Duodenal mucosa (tissue), 2 donors: ENCODE measurements around the gene RNF26.

Source experiments
- H3K27ac ChIP-seq: one replicate; pipeline ENCODE4 v1.7.0; 2013; ENCODE audit warnings: low read depth, low read length
- H3K27me3 ChIP-seq, 2 donors: one replicate each; pipeline ENCODE4 v1.7.0; 2013; ENCODE audit warnings: low read length in 2 of 2, control low read depth in 1 of 2; ENCODE audit not compliant: insufficient read depth in 2 of 2, control insufficient read depth in 1 of 2
- H3K36me3 ChIP-seq, 2 donors: one replicate each; pipeline ENCODE4 v1.7.0; 2013; ENCODE audit warnings: low read length in 2 of 2, control low read depth in 1 of 2; ENCODE audit not compliant: insufficient read depth in 2 of 2, control insufficient read depth in 1 of 2
- H3K4me1 ChIP-seq, 2 donors: one replicate each; pipeline ENCODE4 v1.7.0; 2013; ENCODE audit warnings: low read length in 2 of 2, control low read depth in 1 of 2; ENCODE audit not compliant: insufficient read depth in 2 of 2, control insufficient read depth in 1 of 2
- H3K4me3 ChIP-seq, 2 donors: one replicate each; pipeline ENCODE4 v1.7.0; 2013; ENCODE audit warnings: low read length in 2 of 2, low read depth in 1 of 2
- H3K9ac ChIP-seq, 2 donors: one replicate each; pipeline ENCODE4 v1.7.0; 2013; ENCODE audit warnings: low read length in 2 of 2, low read depth in 1 of 2
- H3K9me3 ChIP-seq, 2 donors: one replicate each; pipeline ENCODE4 v1.7.0; 2013; ENCODE audit warnings: low read length in 2 of 2, control low read depth in 1 of 2; ENCODE audit not compliant: control insufficient read depth in 1 of 2

Gene RNF26

DNA sequence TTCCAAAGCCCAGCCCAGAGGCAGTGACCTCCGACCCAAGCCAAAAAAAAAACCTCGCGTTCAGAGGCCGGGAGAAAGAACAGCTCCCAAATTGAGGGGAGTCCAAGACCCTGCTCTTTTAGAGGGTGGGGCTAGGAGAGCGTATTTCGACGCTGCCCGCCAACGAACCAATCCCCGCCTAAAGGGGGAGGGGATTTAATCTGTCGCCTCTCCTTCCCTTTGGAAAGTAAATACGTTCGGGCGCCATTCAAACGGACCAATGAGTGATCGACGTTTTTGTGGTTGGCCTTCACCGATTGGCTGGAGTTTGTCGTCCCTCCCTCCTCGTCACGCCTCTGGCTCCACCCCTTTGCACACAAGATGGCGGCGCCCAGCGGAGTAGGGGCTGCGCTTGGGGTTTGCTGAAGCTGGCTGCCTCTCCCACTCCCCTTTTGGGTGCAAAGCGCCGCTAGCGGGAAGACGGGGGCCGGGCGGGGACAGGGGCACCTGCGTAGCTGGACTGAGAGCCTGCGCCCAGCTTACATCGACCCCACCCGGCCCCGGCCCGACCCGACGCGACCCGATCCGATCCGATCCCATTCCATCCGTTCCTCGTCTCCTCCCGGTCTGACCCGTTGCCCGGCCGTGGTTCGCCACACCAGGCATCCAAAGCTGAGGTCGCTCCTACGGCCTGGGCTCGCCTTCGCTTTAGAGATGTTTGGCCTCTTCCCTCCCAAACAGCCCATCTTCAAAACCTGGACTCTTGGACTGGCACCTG, at the start of gene RNF26:
TSS of gene RNF26 (plus strand) at position 354 of the 757 bp plus-strand sequence. CDS start 596 bp downstream, outside the sequence.
- H3K9ac ChIP-seq: peak within 1 kb of the TSS; percentile 81 to 91
- H3K36me3 ChIP-seq: peaks cover 0 to 4% of the 10 kb centered on the region in 2 donors
- H3K27ac ChIP-seq: peak within 1 kb of the TSS; percentile 64
- peak within 1 kb of the TSS; percentile 95 to 98 for H3K4me3 ChIP-seq
- H3K27me3 ChIP-seq: peaks cover 3 to 4% of the 10 kb centered on the region in 2 donors
- H3K9me3 ChIP-seq: no peaks in the 10 kb centered on the region
- H3K4me1 ChIP-seq: peaks cover 28 to 49% of the 10 kb centered on the region in 2 donors

DNA sequence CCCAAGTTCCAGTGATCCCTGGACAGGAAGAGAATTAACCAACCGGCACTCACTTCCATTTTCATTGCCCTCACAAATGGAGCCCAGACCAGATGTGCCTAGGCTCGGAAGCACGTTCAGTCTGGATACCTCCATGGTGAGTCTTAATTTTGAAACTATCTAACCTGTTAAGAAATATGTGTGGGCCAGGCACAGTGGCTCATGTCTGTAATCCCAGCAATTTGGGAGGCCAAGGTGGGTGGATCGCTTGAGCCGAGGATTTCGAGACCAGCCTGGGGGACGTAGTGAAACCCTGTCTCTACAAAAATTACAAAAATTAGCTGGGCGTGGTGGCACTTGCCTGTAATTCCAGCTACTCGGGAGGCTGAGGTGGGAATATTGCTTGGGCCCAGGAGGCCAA, 48.9 kb upstream of the RNF26 start:
- no peaks in the 10 kb centered on the region for H3K27me3 ChIP-seq
- H3K36me3 ChIP-seq: peaks cover 19 to 40% of the 10 kb centered on the region in 2 donors
- no peaks in the 10 kb centered on the region for H3K9me3 ChIP-seq
- no peaks in the 10 kb centered on the region for H3K4me1 ChIP-seq
- H3K9ac ChIP-seq: no peak overlapping the region
- H3K4me3 ChIP-seq: no peak overlapping the region
- no peak overlapping the region for H3K27ac ChIP-seq

DNA sequence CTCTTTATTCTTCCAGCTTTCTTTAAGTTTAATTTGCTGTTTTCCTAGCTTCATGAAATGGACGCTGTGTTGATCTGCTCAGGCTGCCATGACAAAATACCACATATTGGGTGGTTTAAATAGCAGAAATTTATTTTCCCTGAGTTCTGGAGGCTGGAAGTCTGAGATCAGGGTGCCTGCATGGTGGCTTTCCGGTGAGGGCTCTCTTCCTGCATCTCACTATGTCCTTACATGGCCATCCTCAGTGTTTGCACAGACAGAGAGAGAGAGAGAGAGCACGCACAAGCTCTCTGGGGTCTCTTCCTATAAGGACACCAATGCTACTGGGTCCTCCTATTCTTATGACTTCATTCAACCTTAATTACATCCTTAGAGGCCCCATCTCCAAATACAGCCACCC, 46.1 kb upstream of the RNF26 start:
- Histone ChIP-seq H3K4me3 (no peak overlapping the region), H3K27ac (no peak overlapping the region), H3K9me3 (peaks cover 0 to 6% of the 10 kb centered on the region in 2 donors), H3K27me3 (no peaks in the 10 kb centered on the region), H3K36me3 (peaks cover 26 to 52% of the 10 kb centered on the region in 2 donors), H3K9ac (no peak overlapping the region), H3K4me1 (no peaks in the 10 kb centered on the region)

DNA sequence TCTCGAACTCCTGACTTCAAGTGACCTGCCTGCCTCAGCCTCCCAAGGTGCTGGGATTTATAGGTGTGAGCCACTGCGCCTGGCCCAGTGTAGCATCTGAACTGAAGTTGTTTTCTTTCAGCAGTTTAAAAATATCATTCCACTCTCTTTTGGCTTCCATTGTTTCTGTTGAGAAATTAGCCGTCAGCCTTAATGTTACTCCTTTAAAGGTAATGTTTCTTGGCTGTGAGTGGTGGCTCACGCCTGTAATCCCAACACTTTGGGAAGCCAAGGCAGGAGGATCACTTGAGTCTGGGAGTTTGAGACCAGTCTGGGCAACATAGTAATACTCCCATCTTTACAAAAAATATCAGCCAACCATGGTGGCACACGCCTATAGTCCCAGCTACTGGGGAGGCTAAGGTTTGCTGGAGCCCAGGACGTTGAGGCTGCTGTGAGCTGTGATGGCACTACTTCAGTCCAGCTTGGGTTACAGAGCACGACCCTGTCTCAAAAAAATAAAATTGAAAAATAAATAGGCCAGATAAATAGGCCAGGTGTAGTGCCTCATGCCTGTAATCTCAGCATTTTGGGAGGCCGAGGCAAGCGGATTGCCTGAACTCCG, 43.3 kb upstream of the RNF26 start:
- Histone ChIP-seq H3K9me3 (peaks cover 0 to 6% of the 10 kb centered on the region in 2 donors), H3K27ac (no peak overlapping the region), H3K36me3 (peaks cover 18 to 43% of the 10 kb centered on the region in 2 donors), H3K4me3 (no peak overlapping the region), H3K4me1 (no peaks in the 10 kb centered on the region), H3K27me3 (no peaks in the 10 kb centered on the region), H3K9ac (no peak overlapping the region)

DNA sequence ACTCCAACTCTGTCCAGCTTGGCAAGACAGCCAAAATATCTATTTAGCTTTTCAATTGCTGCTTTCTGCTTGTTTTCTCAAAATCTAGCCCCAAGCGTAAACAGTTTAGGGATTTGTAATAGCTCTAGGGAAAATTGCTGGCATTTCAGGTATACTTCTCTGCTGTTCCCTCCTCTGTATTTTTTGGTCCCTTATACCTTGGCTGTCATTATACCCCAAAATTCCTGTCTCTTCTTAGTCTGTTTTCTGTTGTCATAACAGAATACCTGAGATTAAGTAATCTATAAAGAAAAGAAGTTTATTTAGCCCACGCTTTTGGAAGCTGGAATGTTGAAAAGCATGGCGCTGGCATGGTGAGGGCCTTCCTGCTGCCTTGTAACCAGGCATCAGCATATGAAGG, 40.9 kb upstream of the RNF26 start:
- H3K9ac ChIP-seq: no peak overlapping the region
- H3K9me3 ChIP-seq: peaks cover 0 to 6% of the 10 kb centered on the region in 2 donors
- no peaks in the 10 kb centered on the region for H3K27me3 ChIP-seq
- no peak overlapping the region for H3K27ac ChIP-seq
- H3K36me3 ChIP-seq: peaks cover 15 to 41% of the 10 kb centered on the region in 2 donors
- no peaks in the 10 kb centered on the region for H3K4me1 ChIP-seq
- no peak overlapping the region for H3K4me3 ChIP-seq

DNA sequence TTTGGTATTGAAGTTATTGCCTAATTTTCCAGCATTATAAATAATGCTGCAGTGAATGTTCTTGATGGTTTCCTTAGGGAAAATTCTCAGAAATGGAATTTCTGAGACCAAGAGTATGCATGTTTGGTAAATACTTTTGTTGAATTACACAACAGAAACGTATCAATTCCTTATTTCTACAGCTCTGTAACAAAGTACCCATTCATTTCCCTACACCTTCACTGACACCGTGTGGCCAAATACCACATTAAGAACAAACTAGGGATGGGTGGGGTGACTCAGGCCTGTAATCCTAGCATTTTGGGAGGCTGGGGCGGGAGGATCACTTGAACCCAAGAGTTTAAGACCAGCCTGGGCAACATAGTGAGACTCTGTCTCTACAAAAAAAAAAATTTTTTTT, 39.1 kb upstream of the RNF26 start:
- H3K36me3 ChIP-seq: peaks cover 32 to 51% of the 10 kb centered on the region in 2 donors
- H3K4me3 ChIP-seq: no peak overlapping the region
- no peak overlapping the region for H3K27ac ChIP-seq
- H3K4me1 ChIP-seq: no peaks in the 10 kb centered on the region
- H3K9ac ChIP-seq: no peak overlapping the region
- H3K27me3 ChIP-seq: no peaks in the 10 kb centered on the region
- peaks cover 0 to 6% of the 10 kb centered on the region in 2 donors for H3K9me3 ChIP-seq

DNA sequence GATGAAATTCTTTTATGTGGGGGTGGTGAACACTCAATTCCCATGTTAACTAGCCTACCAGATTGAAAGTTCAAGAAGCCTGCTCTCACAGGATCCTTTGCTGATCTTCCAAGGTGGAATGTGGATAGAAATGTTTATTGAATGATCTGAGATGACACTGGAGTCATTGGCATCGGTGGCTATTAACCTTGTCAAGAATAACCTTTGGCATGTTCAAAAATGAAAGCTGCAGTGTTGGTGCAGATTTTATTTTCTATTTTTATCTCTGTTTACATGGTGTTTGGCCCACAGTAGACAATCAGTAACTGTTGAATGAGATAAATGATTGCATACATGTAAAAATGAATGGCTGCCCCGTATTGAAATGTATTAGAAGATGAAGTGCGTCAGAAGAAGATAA, 36.4 kb upstream of the RNF26 start:
- no peaks in the 10 kb centered on the region for H3K9me3 ChIP-seq
- no peaks in the 10 kb centered on the region for H3K4me1 ChIP-seq
- no peak overlapping the region for H3K27ac ChIP-seq
- no peak overlapping the region for H3K4me3 ChIP-seq
- H3K9ac ChIP-seq: no peak overlapping the region
- no peaks in the 10 kb centered on the region for H3K27me3 ChIP-seq
- H3K36me3 ChIP-seq: peaks cover 43 to 58% of the 10 kb centered on the region in 2 donors

DNA sequence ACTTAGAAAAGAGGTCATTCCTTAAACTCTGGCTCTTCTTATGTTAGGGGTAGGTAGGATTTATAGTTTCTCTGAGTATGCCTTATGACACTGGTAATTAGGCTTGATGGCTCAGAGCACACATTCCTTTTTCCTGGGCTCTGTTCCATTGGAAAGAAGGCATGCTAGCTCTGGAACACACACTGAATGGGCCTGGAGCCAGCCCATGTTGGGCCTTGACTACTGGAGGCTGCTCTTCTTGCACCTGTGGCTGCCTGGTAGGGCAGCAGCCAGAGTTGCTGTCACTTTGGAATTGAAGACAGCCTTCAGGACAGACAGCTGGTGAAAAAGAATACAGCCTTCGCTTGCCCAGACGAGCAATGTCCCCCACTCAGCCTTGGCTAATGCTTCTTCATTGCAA, 35.6 kb upstream of the RNF26 start:
- no peak overlapping the region for H3K9ac ChIP-seq
- H3K36me3 ChIP-seq: peaks cover 50 to 63% of the 10 kb centered on the region in 2 donors
- H3K9me3 ChIP-seq: no peaks in the 10 kb centered on the region
- H3K27ac ChIP-seq: no peak overlapping the region
- no peak overlapping the region for H3K4me3 ChIP-seq
- H3K27me3 ChIP-seq: no peaks in the 10 kb centered on the region
- H3K4me1 ChIP-seq: no peaks in the 10 kb centered on the region

DNA sequence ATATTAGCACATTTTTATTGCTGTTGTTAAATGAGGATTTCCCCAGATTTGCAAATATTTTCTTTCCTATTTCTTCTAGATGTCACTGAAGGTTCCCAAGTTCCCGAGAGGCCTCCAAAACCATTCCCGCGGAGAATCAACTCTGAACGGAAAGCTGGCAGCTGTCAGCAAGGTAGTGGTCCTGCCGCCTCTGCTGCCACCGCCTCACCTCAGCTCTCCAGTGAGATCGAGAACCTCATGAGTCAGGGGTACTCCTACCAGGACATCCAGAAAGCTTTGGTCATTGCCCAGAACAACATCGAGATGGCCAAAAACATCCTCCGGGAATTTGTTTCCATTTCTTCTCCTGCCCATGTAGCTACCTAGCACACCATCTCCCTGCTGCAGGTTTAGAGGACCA, 34.9 kb upstream of the RNF26 start:
- Histone ChIP-seq H3K27ac (no peak overlapping the region), H3K9ac (no peak overlapping the region), H3K4me3 (no peak overlapping the region), H3K4me1 (no peaks in the 10 kb centered on the region), H3K27me3 (no peaks in the 10 kb centered on the region), H3K9me3 (no peaks in the 10 kb centered on the region), H3K36me3 (peaks cover 54 to 68% of the 10 kb centered on the region in 2 donors)

DNA sequence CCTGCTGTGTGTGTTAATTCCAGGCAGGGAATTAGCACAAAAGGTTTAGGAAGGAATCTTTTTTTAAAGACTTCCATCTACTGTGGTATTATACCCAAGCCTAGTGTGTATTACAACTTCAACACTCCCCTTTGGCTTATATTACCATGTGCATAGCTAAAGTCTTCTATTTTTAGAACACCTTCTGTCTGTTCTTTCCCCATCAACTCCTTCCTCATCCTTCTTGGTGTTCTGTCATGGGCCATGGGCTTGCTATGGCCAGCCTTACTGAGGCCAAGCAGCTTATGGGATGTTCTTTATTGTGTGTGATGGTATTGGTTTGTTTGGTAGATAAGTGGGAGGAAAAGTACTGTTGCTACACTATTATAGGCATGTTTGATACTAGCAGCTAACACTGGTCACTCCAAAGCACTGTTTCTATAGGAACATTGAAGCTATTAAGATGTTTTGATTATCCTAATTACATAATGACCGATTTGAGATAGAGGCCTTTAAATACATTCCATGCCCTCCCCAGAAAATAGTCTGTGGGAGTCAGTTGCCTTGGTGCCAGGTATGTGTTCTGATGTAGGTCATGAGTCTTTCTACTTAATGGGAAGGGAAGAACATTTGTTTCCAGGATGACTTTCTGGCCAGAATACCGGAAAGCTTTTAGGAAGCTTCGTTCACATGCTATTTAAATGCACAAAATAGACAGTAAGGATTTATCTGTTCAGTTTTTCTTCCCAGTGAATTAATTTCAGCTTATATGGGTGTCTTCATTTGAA, 33.9 kb upstream of the RNF26 start:
- Histone ChIP-seq H3K9me3 (no peaks in the 10 kb centered on the region), H3K9ac (no peak overlapping the region), H3K4me1 (no peaks in the 10 kb centered on the region), H3K4me3 (no peak overlapping the region), H3K27me3 (no peaks in the 10 kb centered on the region), H3K36me3 (peaks cover 58 to 68% of the 10 kb centered on the region in 2 donors), H3K27ac (no peak overlapping the region)
